Endometrial microvascular endothelial cells (primary cell): Measurements from ENCODE around the gene DLGAP1. TPM values are rescaled to one million over a fixed set of nuclear protein-coding genes. Genes with fewer than 3 reads are reported as not detected.

Experiments
- in situ Hi-C: cut with HindIII; loops from 2 replicates; pipeline ENCODE4 v1.10.0; 2017; ENCODE audit warnings: low sequenced_read_pairs, low pct_unique_long_range_greater_than_20kb; ENCODE audit errors: inconsistent ontology term
- total RNA-seq: library from RNA; depleted of rRNA; stranded (reverse); fragments of >200 nt; gene quantifications from one replicate; pipeline ENCODE4 v1.2.3, GENCODE V29; 2015; ENCODE audit errors: inconsistent ontology term

The DLGAP1 gene
- total RNA-seq, 1 donor from 2014 or later: not detected

DNA sequence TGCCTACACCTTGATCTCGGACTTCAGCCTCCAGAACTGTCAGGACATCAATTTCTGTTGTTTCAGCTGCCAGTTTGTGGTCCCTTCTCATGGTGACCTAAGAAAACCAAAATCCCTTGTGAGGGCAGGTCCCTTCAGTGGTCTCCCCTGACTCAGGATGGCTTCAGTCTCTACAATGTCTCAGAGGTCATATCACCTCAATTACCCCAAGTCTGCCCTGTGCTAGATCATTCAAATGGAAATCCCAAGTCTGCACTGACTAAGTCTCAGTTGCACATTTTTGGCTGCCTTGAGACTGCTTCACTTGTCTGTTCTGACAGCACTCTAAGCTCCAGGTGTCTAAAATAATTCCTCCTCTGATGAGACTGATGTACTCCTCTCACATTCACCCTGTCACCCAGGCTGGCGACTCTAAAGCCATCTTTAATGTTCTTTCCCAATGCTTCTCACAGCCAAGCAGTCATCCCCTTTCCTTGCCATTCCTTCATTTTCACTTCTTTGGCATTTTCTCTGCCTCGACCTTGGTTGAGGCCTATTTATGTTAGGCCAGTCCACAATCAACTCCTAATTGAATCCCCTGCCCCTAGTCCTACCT lies 470.8 kb downstream of the DLGAP1 start:
- in situ Hi-C loops: no loop called here

- in situ Hi-C loops: no loop called here
Measured at GRCh38 chr18:3983351-3983969, 471.6 kb downstream of the DLGAP1 start.

DNA sequence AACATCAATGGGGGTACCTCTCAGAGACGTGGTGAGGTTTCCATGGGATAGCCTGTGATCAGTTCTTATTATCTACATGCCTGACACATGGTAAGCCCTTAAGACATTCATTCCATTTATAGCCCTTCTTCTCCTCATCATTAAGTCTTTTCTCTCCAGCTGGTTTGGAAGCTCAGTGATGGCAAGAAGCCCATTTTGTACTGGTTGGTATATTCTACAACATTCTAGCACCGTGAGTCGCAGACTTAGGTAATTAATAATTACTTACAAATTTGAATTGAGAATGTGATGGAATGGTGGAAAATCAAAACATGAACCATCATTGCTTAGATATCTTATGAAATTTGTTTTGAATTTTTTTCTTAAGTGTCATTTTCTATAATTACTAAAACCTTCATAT lies 472.6 kb downstream of the DLGAP1 start:
- in situ Hi-C loops: no loop called here

DNA sequence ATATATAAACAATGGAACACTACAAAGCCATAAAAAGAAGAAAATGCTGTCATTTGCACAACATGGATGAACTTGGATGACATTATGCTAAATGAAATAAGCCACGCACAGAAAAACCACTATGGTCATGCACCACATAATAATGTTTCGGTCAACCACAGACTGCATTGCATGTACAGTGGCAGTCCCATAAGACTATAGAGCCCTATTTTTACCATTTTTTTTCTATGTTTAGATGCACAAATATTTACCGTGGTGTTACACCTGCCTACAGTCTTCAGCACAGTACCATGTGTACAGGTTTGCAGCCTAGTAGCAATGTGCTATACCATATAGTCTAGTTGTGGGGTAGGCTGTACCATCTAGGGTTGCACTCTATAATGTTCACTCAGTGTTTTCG lies 476.1 kb downstream of the DLGAP1 start:
- in situ Hi-C loops: no loop called here

- in situ Hi-C loops: no loop called here
Measured at GRCh38 chr18:3973191-3973850, 481.8 kb downstream of the DLGAP1 start.

DNA sequence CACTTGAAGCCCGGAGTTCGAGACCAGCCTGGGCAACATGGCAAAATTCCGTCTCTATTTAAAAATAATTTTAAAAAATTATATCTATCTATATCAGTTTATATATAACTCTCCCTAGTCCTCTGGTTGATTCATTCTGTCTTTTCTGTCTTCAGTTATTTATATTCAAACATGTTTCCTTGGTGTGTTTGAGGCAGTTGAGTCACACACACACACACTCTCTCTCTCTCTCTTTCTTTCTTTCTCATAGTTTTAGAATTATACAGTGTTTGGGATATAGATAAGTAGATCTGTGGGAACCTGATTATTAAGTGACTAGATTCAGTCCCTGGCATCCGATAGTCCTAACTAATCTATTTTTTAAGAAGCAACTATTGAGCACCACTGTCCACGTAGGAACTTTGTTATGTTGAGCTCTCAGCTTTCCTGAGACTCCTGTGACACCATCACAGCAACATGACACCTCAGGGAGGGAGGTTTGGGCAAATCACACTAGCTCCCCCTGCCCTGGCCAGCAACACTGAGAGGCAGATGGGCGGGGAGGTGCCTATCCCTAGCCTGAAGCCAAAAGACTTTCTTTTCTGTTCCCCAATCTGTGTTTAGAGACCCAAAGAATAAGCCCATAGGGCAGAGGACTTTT lies 482.7 kb downstream of the DLGAP1 start:
- in situ Hi-C loops: no loop called here

DNA sequence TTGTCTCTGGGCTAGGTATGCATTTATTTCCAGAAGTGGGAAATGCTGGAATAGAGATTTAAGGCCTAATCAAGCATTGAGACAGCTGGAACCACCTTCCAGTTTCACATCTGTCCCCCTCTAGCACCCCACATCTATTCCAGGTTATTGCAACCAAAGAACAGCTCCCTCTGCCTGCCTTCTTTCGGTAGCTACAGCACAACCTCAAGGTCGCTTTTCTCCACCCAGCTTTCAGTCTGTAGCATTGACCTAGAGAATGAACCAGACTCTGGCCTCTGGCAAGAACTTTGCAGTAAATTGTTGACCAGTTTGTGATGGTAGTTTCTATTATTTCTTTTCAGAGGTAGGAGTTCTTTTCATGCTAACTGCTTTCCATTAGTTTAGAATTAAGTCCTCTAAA lies 484.2 kb downstream of the DLGAP1 start:
- in situ Hi-C loops: no loop called here

GRCh38 chr18:3967359-3968180 lies 487.5 kb downstream of the DLGAP1 start:
- in situ Hi-C loops: no loop called here

GRCh38 chr18:3966642-3967358 lies 488.3 kb downstream of the DLGAP1 start:
- in situ Hi-C loops: no loop called here

- in situ Hi-C loops: no loop called here
Measured at GRCh38 chr18:3966246-3966641, 488.9 kb downstream of the DLGAP1 start.

DNA sequence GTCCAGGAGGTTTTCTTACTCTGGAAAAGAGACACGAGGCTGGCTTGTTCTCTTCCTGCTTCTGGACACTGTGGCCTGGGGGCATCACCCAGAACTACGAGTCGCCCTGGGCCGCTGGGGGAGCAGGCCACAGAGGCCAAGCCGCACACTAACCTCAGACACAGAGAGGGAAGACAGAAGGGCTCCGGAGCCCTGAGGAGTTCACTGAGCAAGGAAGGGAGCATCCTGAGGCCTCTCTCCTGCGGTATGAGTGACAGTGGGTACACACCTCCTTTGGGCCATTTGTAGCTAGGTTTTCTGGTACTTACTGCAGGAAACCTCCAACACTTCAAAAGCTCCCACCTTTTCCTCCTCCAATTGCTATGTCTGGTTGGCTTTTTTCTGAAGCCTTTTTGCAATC lies 494.1 kb downstream of the DLGAP1 start:
- in situ Hi-C loops: no loop called here

DNA sequence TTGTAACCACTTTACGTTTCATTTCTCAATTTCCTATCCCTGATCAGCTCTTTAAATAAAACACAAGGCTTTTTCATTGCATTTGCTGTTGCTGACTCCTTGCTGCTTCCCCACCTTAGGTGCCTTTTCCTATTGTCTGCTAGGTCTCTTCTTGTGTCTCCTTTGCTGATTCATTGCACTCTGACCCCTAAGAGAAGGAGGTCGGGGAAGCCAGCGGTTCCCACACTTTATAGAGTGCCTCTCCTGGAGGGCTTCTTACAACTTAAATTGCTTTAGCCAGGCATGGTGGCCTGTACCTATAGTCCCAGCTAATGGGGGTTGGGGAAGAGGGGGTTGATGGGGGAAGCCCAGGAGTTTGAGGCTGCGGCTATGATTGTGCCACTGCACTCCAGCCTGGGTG lies 495.0 kb downstream of the DLGAP1 start:
- in situ Hi-C loops: no loop called here

DNA sequence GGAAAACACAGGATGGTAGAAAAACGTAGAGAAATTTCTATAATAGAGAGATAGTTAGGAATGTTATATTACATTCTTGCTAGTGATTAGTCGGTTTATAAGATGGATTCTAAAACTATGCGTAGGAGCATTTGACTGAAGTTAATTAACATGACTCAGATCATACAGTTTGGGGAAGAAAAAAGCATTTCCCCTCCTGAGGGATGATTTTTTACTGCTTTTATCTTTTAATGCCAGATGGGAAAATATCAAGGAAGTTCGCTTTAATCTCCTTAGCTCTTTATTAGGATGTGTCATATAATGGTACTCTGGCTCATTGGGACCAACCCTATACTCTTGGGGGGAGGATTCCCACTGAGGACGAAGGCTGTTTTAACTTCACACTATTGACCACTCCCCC lies 503.1 kb downstream of the DLGAP1 start:
- in situ Hi-C loops: no loop called here

GRCh38 chr18:3950668-3951404 lies 504.3 kb downstream of the DLGAP1 start:
- in situ Hi-C loops: no loop called here

DNA sequence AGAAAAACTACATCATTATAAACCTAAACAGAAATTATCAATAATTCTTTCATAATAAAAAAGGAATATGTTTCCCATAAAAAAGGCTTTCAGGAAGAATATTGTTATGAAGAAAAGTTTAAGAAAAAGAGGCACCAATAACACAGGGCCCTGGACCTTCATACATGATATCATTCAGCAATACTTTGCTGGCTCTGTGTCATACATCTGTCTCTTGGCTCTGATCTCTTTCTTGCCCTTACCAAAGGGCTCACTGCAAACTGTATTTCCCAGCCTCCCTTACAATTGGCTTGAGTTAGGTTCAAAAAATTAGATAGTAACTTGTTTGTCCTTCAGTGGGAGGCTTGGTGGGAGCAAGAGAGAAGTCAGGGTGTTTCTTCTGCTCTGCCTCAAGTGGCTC lies 506.1 kb downstream of the DLGAP1 start:
- in situ Hi-C loops: no loop called here

DNA sequence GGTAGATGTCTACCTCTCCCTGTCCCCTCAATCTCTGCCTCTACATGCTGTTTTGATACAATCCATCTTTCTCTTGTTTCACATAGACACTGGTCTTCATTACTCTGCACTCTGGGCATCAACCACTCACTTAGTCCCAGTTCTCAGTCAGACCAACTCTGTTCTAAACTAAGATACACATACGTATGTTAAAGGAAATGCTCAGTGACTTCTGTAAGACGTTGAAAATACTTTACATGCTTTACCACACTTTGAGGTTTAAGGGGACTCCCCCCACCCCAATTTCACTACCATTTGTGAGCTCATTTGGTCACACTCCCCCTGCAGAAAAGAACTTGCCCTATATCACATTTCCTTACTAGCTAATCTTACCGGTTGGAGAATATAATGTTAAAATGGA lies 507.7 kb downstream of the DLGAP1 start:
- in situ Hi-C loops: no loop called here

DNA sequence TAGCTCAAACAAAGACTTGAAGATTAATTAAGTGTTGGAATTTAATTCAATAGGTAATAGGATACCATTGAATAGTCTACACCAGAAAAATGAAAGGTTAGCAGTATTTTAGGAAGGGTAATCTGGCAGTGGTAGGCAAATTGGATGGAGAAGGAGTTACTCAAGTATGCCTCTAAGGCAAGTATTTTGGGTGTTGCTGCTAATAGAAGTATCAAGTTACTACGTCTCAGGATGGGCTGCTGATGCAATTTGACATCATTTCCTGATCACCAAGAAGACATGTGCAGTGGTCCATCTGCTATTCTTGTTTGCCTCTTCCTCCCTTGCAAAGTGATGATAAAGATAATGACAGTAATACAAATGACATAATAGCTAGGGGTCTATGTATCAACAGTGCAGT lies 519.8 kb downstream of the DLGAP1 start:
- in situ Hi-C loops: no loop called here

GRCh38 chr18:3932276-3932675 lies 522.8 kb downstream of the DLGAP1 start:
- in situ Hi-C loops: no loop called here
